Upper lobe of right lung (tissue), 1 donor: ENCODE data around the gene TRAF6. TPM values are rescaled to one million over a fixed set of nuclear protein-coding genes. Genes with fewer than 3 reads are reported as not detected.
"Not testable (repeated sequence)": the region's sequence is repeated elsewhere in the genome, so short reads cannot be mapped to it uniquely, and the experiment has no call there.

Source experiments
- ATAC-seq: fragments of 200-7000 bp; cut with Tn5 transposase; one replicate; pipeline ENCODE4 v1.9.1; 2020; ENCODE audit warnings: mild to moderate bottlenecking, moderate library complexity
- DNase-seq: peaks from one replicate; pipeline ENCODE4 v3.0.0-alpha.2; 2020
- H3K27ac ChIP-seq: fragments of 200-600 bp; one replicate; pipeline ENCODE4 v1.8.0; 2022
- H3K27me3 ChIP-seq: fragments of 200-600 bp; one replicate; pipeline ENCODE4 v1.8.0; 2022; ENCODE audit warnings: mild to moderate bottlenecking
- H3K36me3 ChIP-seq: fragments of 200-600 bp; one replicate; pipeline ENCODE4 v1.8.0; 2022
- H3K4me1 ChIP-seq: fragments of 200-600 bp; one replicate; pipeline ENCODE4 v1.8.0; 2022
- H3K4me3 ChIP-seq: fragments of 200-600 bp; one replicate; pipeline ENCODE4 v1.8.0; 2022; ENCODE audit warnings: mild to moderate bottlenecking
- H3K9me3 ChIP-seq: fragments of 200-600 bp; one replicate; pipeline ENCODE4 v1.8.0; 2022
- intact Hi-C: fragments of 100-400 bp; cut with DNase I; formaldehyde crosslinking; loops from one replicate; pipeline ENCODE4 v1.11.0; 2022
- total RNA-seq: library from RNA; stranded (reverse); fragmentation: NEBNext Ultra II Directional; extraction: Animal tissue kit (Norgen Biotek cat#: 25700); gene quantifications from one replicate; pipeline ENCODE4 v1.2.1, GENCODE V29; 2021
- TF ChIP-seq, protein P1 (sequence below): fragments of 200-600 bp; IDR thresholded peaks from one replicate; pipeline ENCODE4 v1.8.0; 2022; ENCODE audit warnings: antibody characterized with exemption
- donor health status: DM: no; HTN: yes; CAD: no; lungs with severe emphysema.

Gene TRAF6
- total RNA-seq, 1 donor from 2014 or later, result 13.5 TPM

GRCh38 chr11:36512016-36512415 lies 1.9 kb upstream of the TRAF6 start:
- no peak overlapping the region for H3K27ac ChIP-seq
- H3K4me1 ChIP-seq, result peaks cover 13% of the 10 kb centered on the region
- ATAC-seq (no peak), DNase-seq (no peak)
- no peaks in the 10 kb centered on the region for H3K36me3 ChIP-seq
- TF ChIP-seq, protein P1, sequence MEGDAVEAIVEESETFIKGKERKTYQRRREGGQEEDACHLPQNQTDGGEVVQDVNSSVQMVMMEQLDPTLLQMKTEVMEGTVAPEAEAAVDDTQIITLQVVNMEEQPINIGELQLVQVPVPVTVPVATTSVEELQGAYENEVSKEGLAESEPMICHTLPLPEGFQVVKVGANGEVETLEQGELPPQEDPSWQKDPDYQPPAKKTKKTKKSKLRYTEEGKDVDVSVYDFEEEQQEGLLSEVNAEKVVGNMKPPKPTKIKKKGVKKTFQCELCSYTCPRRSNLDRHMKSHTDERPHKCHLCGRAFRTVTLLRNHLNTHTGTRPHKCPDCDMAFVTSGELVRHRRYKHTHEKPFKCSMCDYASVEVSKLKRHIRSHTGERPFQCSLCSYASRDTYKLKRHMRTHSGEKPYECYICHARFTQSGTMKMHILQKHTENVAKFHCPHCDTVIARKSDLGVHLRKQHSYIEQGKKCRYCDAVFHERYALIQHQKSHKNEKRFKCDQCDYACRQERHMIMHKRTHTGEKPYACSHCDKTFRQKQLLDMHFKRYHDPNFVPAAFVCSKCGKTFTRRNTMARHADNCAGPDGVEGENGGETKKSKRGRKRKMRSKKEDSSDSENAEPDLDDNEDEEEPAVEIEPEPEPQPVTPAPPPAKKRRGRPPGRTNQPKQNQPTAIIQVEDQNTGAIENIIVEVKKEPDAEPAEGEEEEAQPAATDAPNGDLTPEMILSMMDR, result no peak
- H3K4me3 ChIP-seq, result no peak overlapping the region
- no peaks in the 10 kb centered on the region for H3K27me3 ChIP-seq
- H3K9me3 ChIP-seq, result no peaks in the 10 kb centered on the region
- intact Hi-C loops, result no loop called here

DNA sequence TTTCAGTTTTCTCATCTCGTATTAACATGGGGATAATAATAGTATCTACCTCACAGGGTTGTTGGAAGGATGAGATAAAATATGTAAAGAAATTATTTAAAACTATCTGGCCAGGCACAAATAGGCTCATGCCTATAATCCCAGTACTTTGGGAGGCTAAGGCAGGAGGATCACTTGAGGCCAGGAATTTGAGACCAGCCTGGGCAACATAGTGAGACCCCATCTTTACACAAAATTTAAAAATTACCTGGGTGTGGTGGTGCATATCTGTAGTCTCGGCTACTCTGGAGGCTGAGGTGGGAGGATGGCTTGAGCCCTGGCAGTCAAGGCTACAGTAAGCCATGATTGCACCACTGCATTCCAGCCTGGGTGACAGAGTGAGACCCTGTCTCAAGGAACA lies 990 bp upstream of the TRAF6 start:
- H3K9me3 ChIP-seq, H3K36me3 ChIP-seq, intact Hi-C loops, ATAC-seq, H3K27ac ChIP-seq, H3K4me3 ChIP-seq, DNase-seq, H3K27me3 ChIP-seq: not testable (repeated sequence)
- H3K4me1 ChIP-seq, result peaks cover 13% of the 10 kb centered on the region

DNA sequence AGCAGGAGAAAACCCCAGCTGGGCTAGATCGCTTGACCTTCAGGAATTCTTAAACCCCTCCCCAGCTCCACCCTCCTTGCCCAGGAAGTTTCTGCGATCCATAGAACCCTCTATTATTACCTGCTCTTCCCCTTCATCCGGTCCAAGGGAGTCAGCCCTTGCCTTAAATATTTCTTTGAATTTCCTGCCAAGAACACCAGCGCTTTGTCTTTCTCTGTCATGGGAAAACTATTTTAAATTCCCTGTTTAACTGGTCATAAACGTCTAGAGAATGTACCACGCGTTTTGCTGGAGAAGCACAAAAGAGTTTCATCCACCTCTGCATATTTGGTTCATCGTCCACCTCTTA lies 496 bp upstream of the TRAF6 start:
- DNase-seq (no peak), ATAC-seq (no peak)
- Histone ChIP-seq H3K9me3 (no peaks in the 10 kb centered on the region), H3K27me3 (no peaks in the 10 kb centered on the region), H3K27ac (peak overlapping the region; percentile 97), H3K36me3 (no peaks in the 10 kb centered on the region), H3K4me1 (peaks cover 13% of the 10 kb centered on the region), H3K4me3 (peak overlapping the region; percentile 99)
- intact Hi-C loops, result no loop called here
- TF ChIP-seq, protein P1, result no peak

DNA sequence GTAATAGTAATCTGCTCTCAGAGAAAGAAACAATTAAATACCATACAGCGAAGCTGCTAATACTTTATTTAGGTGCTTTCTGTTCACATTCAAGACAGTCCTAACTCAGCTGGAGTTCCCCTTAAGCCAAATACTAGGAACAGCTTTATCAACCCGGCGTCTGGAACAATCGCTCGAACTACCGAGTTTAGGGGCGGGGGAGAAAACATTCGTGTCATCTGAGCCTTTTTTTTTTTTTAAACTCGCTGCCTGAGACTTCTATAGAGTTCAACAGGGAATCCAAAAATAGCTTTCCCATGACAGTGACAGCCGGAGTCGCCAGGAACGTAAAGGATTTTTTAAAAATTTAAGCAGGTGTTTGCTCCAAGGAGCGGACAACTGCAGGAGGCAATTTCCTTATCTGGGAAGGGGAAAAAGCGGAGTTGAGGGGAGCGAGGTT lies 852 bp downstream of the TRAF6 start:
- no peaks in the 10 kb centered on the region for H3K27me3 ChIP-seq
- no peaks in the 10 kb centered on the region for H3K36me3 ChIP-seq
- H3K9me3 ChIP-seq, result no peaks in the 10 kb centered on the region
- peak overlapping the region; percentile 99 for H3K4me3 ChIP-seq
- DNase-seq, result no peak
- intact Hi-C loops, result no loop called here
- H3K27ac ChIP-seq, result peak overlapping the region; percentile 97
- ATAC-seq, result peak; percentile 3
- TF ChIP-seq, protein P1, result no peak
- peaks cover 13% of the 10 kb centered on the region for H3K4me1 ChIP-seq

GRCh38 chr11:36508743-36509142 lies 1.3 kb downstream of the TRAF6 start:
- DNase-seq, result no peak
- no peaks in the 10 kb centered on the region for H3K27me3 ChIP-seq
- H3K36me3 ChIP-seq, result no peaks in the 10 kb centered on the region
- intact Hi-C loops, result no loop called here
- H3K27ac ChIP-seq, result peak overlapping the region; percentile 97
- ATAC-seq, result no peak
- TF ChIP-seq, protein P1, result no peak
- H3K4me1 ChIP-seq, result peaks cover 14% of the 10 kb centered on the region
- peak overlapping the region; percentile 99 for H3K4me3 ChIP-seq
- H3K9me3 ChIP-seq, result no peaks in the 10 kb centered on the region

GRCh38 chr11:36507824-36508489 lies 2.1 kb downstream of the TRAF6 start:
- ATAC-seq, result no peak
- H3K9me3 ChIP-seq, result no peaks in the 10 kb centered on the region
- H3K27me3 ChIP-seq, result no peaks in the 10 kb centered on the region
- peaks cover 22% of the 10 kb centered on the region for H3K4me1 ChIP-seq
- no peaks in the 10 kb centered on the region for H3K36me3 ChIP-seq
- H3K27ac ChIP-seq, result peak overlapping the region; percentile 97
- TF ChIP-seq, protein P1, result no peak
- DNase-seq, result no peak
- peak overlapping the region; percentile 99 for H3K4me3 ChIP-seq
- intact Hi-C loops, result no loop called here
